ENCODE data around the gene TMEM203.

Gene TMEM203

DNA sequence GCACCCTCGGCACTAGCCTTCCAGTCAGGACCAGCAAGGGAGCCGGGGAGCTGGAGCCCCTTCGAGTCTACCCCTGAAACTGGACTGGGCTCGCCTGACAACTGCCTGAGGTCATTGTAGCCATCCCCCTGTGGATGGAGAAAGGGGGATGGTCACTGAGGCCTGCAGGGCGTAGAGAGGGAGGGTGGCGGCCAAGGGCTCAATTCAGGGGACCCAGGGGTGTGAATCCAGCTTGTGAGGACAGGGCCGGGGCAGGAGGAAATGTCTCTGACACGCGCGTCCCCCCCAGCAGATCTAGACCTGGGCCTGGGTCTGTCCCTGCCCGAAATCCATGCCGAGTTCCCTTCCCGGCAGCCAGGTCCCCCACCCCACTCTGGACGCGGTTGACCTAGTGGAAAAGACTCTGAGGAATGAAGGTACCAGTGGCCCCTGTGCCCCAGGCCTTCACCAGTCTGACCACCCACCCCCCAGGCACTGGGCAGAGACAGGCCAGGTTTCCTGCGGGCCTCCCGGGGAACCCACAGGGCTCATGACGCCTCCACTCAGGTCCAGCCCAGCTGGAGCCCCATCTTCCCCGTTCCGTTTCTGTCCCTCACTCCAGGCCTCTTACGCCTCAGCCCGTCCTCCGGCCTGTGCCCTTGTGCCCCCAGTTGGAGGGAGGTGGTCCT, 26.1 kb upstream of the TMEM203 start:
- H3K4me1 ChIP-seq: peaks cover 9% of the 10 kb centered on the region
- H3K27me3 ChIP-seq (ENCODE audit: control insufficient read depth, insufficient read depth, low read length): no peaks in the 10 kb centered on the region
- no peaks in the 10 kb centered on the region for H3K36me3 ChIP-seq (ENCODE audit: control insufficient read depth, insufficient read depth, low read length)
- no peak overlapping the region for H3K27ac ChIP-seq
- H3K9ac ChIP-seq: no peak overlapping the region
- H2AFZ ChIP-seq: no peak overlapping the region
- H3K9me3 ChIP-seq (ENCODE audit: control insufficient read depth, low read length): no peaks in the 10 kb centered on the region
- no peak overlapping the region for H3K4me2 ChIP-seq (ENCODE audit: low read length)
- H3K4me3 ChIP-seq (ENCODE audit: low read depth, low read length): no peak overlapping the region
- H3K79me2 ChIP-seq: no peaks in the 10 kb centered on the region
- TF ChIP-seq, protein P1, sequence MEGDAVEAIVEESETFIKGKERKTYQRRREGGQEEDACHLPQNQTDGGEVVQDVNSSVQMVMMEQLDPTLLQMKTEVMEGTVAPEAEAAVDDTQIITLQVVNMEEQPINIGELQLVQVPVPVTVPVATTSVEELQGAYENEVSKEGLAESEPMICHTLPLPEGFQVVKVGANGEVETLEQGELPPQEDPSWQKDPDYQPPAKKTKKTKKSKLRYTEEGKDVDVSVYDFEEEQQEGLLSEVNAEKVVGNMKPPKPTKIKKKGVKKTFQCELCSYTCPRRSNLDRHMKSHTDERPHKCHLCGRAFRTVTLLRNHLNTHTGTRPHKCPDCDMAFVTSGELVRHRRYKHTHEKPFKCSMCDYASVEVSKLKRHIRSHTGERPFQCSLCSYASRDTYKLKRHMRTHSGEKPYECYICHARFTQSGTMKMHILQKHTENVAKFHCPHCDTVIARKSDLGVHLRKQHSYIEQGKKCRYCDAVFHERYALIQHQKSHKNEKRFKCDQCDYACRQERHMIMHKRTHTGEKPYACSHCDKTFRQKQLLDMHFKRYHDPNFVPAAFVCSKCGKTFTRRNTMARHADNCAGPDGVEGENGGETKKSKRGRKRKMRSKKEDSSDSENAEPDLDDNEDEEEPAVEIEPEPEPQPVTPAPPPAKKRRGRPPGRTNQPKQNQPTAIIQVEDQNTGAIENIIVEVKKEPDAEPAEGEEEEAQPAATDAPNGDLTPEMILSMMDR (IDR thresholded peaks at IDR 0.05): no peak

DNA sequence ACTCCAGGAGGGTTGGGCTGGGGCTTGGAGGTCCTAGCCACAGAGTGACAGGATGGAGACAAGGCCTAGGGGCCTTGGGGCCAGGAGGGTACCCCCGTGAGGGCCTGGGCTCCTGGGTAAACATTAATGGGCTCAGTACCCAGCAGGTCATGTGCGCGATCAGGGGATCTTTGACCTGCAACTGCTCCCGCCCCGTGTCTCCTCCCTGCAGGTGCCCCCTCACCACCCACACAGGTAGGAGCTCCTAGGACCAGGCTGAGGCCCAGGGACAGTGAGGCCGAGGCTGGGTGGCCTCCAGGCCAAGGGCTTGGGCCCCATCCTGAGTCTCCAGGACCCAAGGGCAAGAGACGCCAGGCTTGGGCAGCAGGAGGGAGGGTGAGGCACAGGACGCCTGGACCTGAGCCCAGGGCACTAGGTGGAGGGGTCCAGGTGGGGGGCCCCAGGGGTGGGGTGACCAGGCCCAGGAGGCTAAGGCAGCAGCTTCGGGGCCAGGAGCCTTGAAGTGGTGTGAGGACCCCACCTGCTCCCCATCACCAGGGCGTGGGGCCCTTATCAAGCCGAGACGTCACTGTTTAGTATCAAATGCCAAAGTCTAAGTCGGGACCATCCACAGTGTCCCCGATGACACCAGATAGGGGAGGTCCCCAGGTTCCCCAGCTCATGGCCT, 25.4 kb upstream of the TMEM203 start, which contains the start of gene SLC34A3:
Gene SLC34A3, plus strand, starts transcription at position 197 of the 667 bp plus-strand sequence. CDS start 802 bp downstream, outside the sequence.
- no peak within 1 kb of the TSS for H2AFZ ChIP-seq
- peaks cover 5% of the 10 kb centered on the region for H3K4me1 ChIP-seq
- H3K27ac ChIP-seq: no peak within 1 kb of the TSS
- no peak within 1 kb of the TSS for H3K4me3 ChIP-seq (ENCODE audit: low read depth, low read length)
- TF ChIP-seq, protein P1 (IDR thresholded peaks at IDR 0.05): no peak
- H3K9me3 ChIP-seq (ENCODE audit: control insufficient read depth, low read length): no peaks in the 10 kb centered on the region
- H3K9ac ChIP-seq: no peak within 1 kb of the TSS
- no peak within 1 kb of the TSS for H3K4me2 ChIP-seq (ENCODE audit: low read length)
- no peaks in the 10 kb centered on the region for H3K27me3 ChIP-seq (ENCODE audit: control insufficient read depth, insufficient read depth, low read length)
- no peaks in the 10 kb centered on the region for H3K36me3 ChIP-seq (ENCODE audit: control insufficient read depth, insufficient read depth, low read length)
- no peaks in the 10 kb centered on the region for H3K79me2 ChIP-seq

DNA sequence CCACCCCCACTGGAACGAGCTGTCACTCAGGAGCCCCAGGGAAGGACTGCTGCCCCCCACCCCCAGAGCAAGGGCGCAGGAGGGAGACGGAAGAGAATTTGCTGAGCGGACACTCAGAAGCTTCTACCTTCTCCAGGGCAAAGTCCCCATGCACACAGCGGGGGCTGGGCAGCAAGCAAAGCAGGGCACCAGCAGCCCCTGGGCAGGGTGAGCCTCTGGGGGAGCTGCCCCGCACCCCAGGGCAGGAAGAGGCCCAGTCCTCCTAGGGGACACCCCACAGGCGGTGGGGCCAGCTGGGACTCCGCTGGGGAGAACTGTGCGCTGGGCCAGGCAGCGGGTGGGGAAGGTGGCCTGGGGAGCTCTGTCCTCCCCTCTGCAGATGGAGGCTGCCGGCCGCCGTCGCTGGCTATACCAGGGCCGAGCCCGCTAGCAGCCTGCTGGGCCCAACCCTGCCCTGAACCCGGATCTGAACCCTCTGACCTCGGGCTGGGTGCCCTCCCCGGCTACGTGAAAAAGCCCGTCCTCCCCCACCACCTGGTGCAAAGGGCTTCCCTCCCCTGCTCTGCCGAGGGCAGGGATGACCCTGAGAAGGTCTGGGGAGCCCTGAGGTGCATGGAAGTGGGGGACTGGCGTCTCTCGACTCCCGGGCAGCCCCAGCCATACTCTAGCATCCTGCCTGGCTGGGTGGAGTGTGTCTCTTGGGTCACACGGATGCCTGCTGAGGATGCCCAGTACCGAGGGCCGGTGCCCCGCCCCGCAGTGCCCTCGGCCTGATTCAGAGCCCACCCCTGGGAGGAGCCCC, 24.7 kb upstream of the TMEM203 start:
- no peak overlapping the region for H3K4me2 ChIP-seq (ENCODE audit: low read length)
- H3K4me3 ChIP-seq (ENCODE audit: low read depth, low read length): no peak overlapping the region
- peaks cover 5% of the 10 kb centered on the region for H3K4me1 ChIP-seq
- H3K27ac ChIP-seq: no peak overlapping the region
- H3K27me3 ChIP-seq (ENCODE audit: control insufficient read depth, insufficient read depth, low read length): no peaks in the 10 kb centered on the region
- TF ChIP-seq, protein P1 (IDR thresholded peaks at IDR 0.05): no peak
- H3K36me3 ChIP-seq (ENCODE audit: control insufficient read depth, insufficient read depth, low read length): no peaks in the 10 kb centered on the region
- no peaks in the 10 kb centered on the region for H3K79me2 ChIP-seq
- H3K9ac ChIP-seq: no peak overlapping the region
- H2AFZ ChIP-seq: no peak overlapping the region
- H3K9me3 ChIP-seq (ENCODE audit: control insufficient read depth, low read length): no peaks in the 10 kb centered on the region

DNA sequence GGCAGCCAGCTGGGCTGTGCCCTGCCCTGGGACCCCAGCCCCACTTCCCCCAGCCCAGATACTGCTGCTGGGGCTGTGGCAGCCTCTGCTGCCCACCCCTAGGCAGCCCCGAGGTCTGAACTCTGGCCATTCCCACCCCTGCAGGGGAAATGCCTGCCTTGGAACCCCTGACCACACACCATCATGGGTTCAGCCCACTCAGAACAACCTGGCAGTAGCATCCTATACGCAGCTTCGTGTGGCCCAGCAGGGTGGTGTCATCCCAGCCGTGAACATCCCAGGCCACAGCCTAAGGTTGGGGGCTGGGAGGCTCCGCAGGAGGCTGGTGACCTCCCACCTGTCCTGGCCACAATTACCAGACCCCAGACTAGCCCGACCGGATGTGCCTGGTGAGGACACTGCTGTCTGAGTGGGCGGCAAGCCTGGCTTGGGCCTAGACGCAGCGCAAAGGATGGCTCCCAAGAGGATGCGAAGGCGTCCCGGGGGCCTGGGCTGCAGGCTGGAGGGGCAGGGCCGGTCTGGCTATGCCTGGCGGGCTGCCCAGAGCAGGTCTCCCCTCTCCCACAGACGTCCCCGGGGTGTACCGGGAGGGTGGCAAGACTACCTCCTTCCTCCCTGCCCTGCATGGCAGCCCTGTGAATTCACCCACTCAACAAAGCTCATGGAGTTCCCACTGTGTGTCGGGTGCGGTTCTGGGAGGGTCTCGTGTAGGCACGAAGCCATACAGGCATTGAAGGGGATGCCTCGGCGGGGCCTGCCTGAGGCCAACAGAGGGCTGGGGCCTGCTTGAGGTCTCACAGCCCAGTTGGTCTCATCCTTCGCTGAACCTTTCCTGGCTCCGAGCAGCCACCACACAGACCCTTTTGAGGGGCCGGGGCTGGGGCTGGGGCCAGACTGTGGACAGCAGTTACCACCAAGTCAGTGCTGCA, 23.8 kb upstream of the TMEM203 start:
- no peaks in the 10 kb centered on the region for H3K27me3 ChIP-seq (ENCODE audit: control insufficient read depth, insufficient read depth, low read length)
- TF ChIP-seq, protein P1 (IDR thresholded peaks at IDR 0.05): no peak

More for the DNA sequence above, 23.8 kb upstream of the TMEM203 start:
- Histone ChIP-seq H3K27ac (no peak overlapping the region), H3K79me2 (no peaks in the 10 kb centered on the region), H3K4me2 (ENCODE audit: low read length) (no peak overlapping the region), H3K36me3 (ENCODE audit: control insufficient read depth, insufficient read depth, low read length) (no peaks in the 10 kb centered on the region), H3K9me3 (ENCODE audit: control insufficient read depth, low read length) (no peaks in the 10 kb centered on the region), H3K4me1 (peaks cover 5% of the 10 kb centered on the region), H3K4me3 (ENCODE audit: low read depth, low read length) (no peak overlapping the region), H2AFZ (no peak overlapping the region), H3K9ac (no peak overlapping the region)
